K562 (cell line): ENCODE results near the gene MERTK. TPM values are rescaled to one million over a fixed set of nuclear protein-coding genes. Genes with fewer than 3 reads are reported as not detected.
A peak's percentile ranks its signal among the peaks of the same experiment; 100 is the strongest.

Experiments
- CBFB ChIP-seq: sonication (generic); formaldehyde crosslinking; IDR thresholded peaks from 2 replicates; pipeline ENCODE4 v1.4.0; 2020; ENCODE audit warnings: mild to moderate bottlenecking, missing genetic modification reagents
- NR1H2 ChIP-seq: sonication (generic); formaldehyde crosslinking; IDR thresholded peaks from 2 replicates; pipeline ENCODE4 v1.4.0; 2020; ENCODE audit warnings: mild to moderate bottlenecking, missing genetic modification reagents
- PCBP1 ChIP-seq: fragments of 200-400 bp; formaldehyde crosslinking; IDR thresholded peaks from 2 replicates; pipeline ENCODE4 v1.6.1; 2018; ENCODE audit warnings: mild to moderate bottlenecking, low read depth, low read length; ENCODE audit not compliant: poor library complexity, severe bottlenecking
- POLR2B ChIP-seq: fragments of 450-650 bp; IDR thresholded peaks from 2 replicates; pipeline ENCODE4 v1.6.1; 2018; ENCODE audit warnings: low read depth; ENCODE audit not compliant: partially characterized antibody
- SOX6 ChIP-seq: fragments of 450-650 bp; IDR thresholded peaks from 2 replicates; pipeline ENCODE4 v1.6.1; 2014; ENCODE audit warnings: mild to moderate bottlenecking
- ZBTB1 ChIP-seq: sonication (generic); formaldehyde crosslinking; IDR thresholded peaks from 2 replicates; pipeline ENCODE4 v1.8.1; 2023; ENCODE audit warnings: missing genetic modification reagents, low read depth, mild to moderate bottlenecking, borderline replicate concordance
- ZNF589 ChIP-seq: fragments of 200-800 bp; sonication (Bioruptor generic); IDR thresholded peaks from 2 replicates; pipeline ENCODE4 v1.6.1; 2016; ENCODE audit warnings: low read depth, missing genetic modification characterization, missing compliant biosample characterization
- polyA plus RNA-seq, 8 experiments: library from polyadenylated mRNA; depleted of rRNA in 4 of 8; stranded (reverse) in 5 of 8; unstranded in 3 of 8; fragments of >200 nt; fragmentation: Nextera tagmentation in 2 of 8; fragmentation: Illumina TruSeq in 1 of 8; extraction: Ambion mirVana in 2 of 8; extraction: Trizol in 1 of 8; gene quantifications; 2 replicates each; pipeline versions ENCODE4 v1.2.1 to v1.2.3, GENCODE V29; 2011 to 2014; ENCODE audit warnings: inconsistent platforms in 1 of 8, missing spikeins in 1 of 8
- total RNA-seq, 7 experiments: library from RNA; depleted of rRNA in 6 of 7; stranded (reverse); fragments of >200 nt in 6 of 7; fragmentation: Illumina TruSeq in 2 of 7; extraction: Trizol in 2 of 7; gene quantifications; 2 replicates each; pipeline versions ENCODE4 v1.2.1 to v1.2.3, GENCODE V29; 2011 to 2021; ENCODE audit warnings: low replicate concordance in 1 of 7
- TF ChIP-seq, protein P1 (sequence below): fragments of 250-450 bp; sonication (Bioruptor Pico); IDR thresholded peaks from 2 replicates; pipeline ENCODE4 v1.4.0; 2020
- TF ChIP-seq, protein P2 (sequence below): fragments of 450-650 bp; IDR thresholded peaks from 2 replicates; pipeline ENCODE4 v1.6.1; 2018; ENCODE audit not compliant: partially characterized antibody
- TF ChIP-seq, protein P3 (sequence below): fragments of 450-650 bp; IDR thresholded peaks from 2 replicates; pipeline ENCODE4 v1.7.1; 2018; ENCODE audit warnings: mild to moderate bottlenecking, low read depth; ENCODE audit not compliant: partially characterized antibody

The MERTK gene
- total and polyA plus RNA-seq, 9 of the 15 experiments (the other 6 are each of a cell fraction or from before 2014, with no cell fraction given) = 0.23 to 1.6 (median 0.74) TPM

DNA sequence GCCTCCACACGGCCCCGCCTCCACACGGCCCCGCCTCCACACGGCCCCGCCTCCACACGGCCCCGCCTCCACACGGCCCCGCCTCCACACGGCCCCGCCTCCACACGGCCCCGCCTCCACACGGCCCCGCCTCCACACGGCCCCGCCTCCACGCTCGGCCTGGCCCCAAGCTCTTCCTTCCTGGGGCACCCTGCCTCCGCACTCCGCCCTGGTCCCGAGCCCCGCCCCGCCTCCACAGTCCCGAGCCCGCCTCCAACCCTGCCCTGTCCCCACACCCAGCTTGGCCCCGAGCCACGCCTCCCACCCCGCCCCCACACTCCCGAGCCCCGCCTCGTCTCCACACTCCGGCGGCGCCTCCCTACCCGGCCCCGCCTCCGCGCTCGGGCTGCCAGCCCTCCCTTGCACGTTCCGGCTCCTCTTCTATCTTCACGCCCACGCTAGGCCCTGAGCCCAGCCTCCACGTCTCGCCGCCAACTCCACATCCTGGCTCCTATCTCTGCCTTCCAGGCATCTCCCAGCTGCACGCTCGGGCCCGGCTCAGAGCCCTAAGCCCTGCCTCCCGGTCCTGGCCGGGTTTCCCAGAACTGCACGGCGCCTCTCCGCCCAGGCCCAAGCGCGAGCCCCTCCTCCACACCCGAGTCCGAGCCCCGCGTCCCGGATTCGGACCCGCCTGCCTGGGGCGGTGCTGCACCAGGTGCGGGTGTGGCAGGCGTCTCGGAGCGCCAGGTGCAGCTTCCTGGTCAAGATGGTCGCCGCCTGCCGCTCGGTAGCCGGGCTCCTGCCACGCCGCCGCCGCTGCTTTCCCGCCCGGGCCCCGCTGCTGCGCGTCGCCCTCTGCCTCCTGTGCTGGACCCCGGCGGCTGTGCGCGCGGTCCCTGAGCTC is 156.7 kb downstream of the MERTK start, which contains the start of gene TMEM87B (continued):
- TF ChIP-seq PCBP1 = peak; percentile 93
- TF ChIP-seq NR1H2 (CRISPR knock-in tag) = peak; percentile 95; the same call in 1 of the 2 replicates
- TF ChIP-seq SOX6 = peak; percentile 82
- TF ChIP-seq, protein P1, sequence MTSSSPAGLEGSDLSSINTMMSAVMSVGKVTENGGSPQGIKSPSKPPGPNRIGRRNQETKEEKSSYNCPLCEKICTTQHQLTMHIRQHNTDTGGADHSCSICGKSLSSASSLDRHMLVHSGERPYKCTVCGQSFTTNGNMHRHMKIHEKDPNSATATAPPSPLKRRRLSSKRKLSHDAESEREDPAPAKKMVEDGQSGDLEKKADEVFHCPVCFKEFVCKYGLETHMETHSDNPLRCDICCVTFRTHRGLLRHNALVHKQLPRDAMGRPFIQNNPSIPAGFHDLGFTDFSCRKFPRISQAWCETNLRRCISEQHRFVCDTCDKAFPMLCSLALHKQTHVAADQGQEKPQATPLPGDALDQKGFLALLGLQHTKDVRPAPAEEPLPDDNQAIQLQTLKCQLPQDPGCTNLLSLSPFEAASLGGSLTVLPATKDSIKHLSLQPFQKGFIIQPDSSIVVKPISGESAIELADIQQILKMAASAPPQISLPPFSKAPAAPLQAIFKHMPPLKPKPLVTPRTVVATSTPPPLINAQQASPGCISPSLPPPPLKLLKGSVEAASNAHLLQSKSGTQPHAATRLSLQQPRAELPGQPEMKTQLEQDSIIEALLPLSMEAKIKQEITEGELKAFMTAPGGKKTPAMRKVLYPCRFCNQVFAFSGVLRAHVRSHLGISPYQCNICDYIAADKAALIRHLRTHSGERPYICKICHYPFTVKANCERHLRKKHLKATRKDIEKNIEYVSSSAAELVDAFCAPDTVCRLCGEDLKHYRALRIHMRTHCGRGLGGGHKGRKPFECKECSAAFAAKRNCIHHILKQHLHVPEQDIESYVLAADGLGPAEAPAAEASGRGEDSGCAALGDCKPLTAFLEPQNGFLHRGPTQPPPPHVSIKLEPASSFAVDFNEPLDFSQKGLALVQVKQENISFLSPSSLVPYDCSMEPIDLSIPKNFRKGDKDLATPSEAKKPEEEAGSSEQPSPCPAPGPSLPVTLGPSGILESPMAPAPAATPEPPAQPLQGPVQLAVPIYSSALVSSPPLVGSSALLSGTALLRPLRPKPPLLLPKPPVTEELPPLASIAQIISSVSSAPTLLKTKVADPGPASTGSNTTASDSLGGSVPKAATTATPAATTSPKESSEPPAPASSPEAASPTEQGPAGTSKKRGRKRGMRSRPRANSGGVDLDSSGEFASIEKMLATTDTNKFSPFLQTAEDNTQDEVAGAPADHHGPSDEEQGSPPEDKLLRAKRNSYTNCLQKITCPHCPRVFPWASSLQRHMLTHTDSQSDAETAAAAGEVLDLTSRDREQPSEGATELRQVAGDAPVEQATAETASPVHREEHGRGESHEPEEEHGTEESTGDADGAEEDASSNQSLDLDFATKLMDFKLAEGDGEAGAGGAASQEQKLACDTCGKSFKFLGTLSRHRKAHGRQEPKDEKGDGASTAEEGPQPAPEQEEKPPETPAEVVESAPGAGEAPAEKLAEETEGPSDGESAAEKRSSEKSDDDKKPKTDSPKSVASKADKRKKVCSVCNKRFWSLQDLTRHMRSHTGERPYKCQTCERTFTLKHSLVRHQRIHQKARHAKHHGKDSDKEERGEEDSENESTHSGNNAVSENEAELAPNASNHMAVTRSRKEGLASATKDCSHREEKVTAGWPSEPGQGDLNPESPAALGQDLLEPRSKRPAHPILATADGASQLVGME = no peak; the same call in none of the 2 replicates
- TF ChIP-seq CBFB (CRISPR knock-in tag) = peak; percentile 80; the same call in 1 of the 2 replicates
- TF ChIP-seq, protein P2, sequence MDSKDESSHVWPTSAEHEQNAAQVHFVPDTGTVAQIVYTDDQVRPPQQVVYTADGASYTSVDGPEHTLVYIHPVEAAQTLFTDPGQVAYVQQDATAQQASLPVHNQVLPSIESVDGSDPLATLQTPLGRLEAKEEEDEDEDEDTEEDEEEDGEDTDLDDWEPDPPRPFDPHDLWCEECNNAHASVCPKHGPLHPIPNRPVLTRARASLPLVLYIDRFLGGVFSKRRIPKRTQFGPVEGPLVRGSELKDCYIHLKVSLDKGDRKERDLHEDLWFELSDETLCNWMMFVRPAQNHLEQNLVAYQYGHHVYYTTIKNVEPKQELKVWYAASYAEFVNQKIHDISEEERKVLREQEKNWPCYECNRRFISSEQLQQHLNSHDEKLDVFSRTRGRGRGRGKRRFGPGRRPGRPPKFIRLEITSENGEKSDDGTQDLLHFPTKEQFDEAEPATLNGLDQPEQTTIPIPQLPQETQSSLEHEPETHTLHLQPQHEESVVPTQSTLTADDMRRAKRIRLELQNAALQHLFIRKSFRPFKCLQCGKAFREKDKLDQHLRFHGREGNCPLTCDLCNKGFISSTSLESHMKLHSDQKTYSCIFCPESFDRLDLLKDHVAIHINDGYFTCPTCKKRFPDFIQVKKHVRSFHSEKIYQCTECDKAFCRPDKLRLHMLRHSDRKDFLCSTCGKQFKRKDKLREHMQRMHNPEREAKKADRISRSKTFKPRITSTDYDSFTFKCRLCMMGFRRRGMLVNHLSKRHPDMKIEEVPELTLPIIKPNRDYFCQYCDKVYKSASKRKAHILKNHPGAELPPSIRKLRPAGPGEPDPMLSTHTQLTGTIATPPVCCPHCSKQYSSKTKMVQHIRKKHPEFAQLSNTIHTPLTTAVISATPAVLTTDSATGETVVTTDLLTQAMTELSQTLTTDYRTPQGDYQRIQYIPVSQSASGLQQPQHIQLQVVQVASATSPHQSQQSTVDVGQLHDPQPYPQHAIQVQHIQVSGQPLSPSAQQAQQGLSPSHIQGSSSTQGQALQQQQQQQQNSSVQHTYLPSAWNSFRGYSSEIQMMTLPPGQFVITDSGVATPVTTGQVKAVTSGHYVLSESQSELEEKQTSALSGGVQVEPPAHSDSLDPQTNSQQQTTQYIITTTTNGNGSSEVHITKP = no peak
- peak; percentile 79 for TF ChIP-seq POLR2B
- TF ChIP-seq, protein P3, sequence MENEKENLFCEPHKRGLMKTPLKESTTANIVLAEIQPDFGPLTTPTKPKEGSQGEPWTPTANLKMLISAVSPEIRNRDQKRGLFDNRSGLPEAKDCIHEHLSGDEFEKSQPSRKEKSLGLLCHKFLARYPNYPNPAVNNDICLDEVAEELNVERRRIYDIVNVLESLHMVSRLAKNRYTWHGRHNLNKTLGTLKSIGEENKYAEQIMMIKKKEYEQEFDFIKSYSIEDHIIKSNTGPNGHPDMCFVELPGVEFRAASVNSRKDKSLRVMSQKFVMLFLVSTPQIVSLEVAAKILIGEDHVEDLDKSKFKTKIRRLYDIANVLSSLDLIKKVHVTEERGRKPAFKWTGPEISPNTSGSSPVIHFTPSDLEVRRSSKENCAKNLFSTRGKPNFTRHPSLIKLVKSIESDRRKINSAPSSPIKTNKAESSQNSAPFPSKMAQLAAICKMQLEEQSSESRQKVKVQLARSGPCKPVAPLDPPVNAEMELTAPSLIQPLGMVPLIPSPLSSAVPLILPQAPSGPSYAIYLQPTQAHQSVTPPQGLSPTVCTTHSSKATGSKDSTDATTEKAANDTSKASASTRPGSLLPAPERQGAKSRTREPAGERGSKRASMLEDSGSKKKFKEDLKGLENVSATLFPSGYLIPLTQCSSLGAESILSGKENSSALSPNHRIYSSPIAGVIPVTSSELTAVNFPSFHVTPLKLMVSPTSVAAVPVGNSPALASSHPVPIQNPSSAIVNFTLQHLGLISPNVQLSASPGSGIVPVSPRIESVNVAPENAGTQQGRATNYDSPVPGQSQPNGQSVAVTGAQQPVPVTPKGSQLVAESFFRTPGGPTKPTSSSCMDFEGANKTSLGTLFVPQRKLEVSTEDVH = peak; percentile 41
- peak; percentile 84 for TF ChIP-seq ZNF589 (CRISPR knock-in tag)
- peak; percentile 35; the same call in 1 of the 2 replicates for TF ChIP-seq ZBTB1 (CRISPR knock-in tag)
